GM21737 (cell line): Measurements from ENCODE around the gene COL9A2.

Source experiments
- ATAC-seq: cut with Tn5 transposase; IDR thresholded peaks from one replicate; pipeline ENCODE4 v1.9.1; 2021; ENCODE audit warnings: mild to moderate bottlenecking, moderate library complexity; ENCODE audit not compliant: unreplicated experiment

The COL9A2 gene

GRCh38 chr1:40318970-40319621, 2.0 kb upstream of the COL9A2 start:
- ATAC-seq: no peak

GRCh38 chr1:40318476-40318875, 1.4 kb upstream of the COL9A2 start:
- no peak for ATAC-seq

GRCh38 chr1:40317394-40318074, 448 bp upstream of the COL9A2 start:
- ATAC-seq: no peak

GRCh38 chr1:40315795-40316594, 1.1 kb downstream of the COL9A2 start:
- no peak for ATAC-seq

GRCh38 chr1:40315239-40315794, 1.8 kb downstream of the COL9A2 start:
- peak; percentile 36 for ATAC-seq

GRCh38 chr1:40314721-40315238, 2.3 kb downstream of the COL9A2 start:
- ATAC-seq: no peak

- no peak for ATAC-seq
Observed at GRCh38 chr1:40313958-40314720, 2.9 kb downstream of the COL9A2 start.

- no peak for ATAC-seq
Observed at GRCh38 chr1:40313329-40313957, 3.6 kb downstream of the COL9A2 start.

- ATAC-seq: no peak
Observed at GRCh38 chr1:40312238-40313205, 4.6 kb downstream of the COL9A2 start.

- no peak for ATAC-seq
Observed at GRCh38 chr1:40311692-40312091, 5.4 kb downstream of the COL9A2 start.

- no peak for ATAC-seq
Observed at GRCh38 chr1:40310983-40311642, 6.0 kb downstream of the COL9A2 start.

- no peak for ATAC-seq
Observed at GRCh38 chr1:40310129-40310461, 7.0 kb downstream of the COL9A2 start.

- no peak for ATAC-seq
Observed at GRCh38 chr1:40309374-40310128, 7.5 kb downstream of the COL9A2 start.

- ATAC-seq: no peak
Observed at GRCh38 chr1:40308036-40308727, 8.9 kb downstream of the COL9A2 start.

- no peak for ATAC-seq
Observed at GRCh38 chr1:40307186-40307585, 9.9 kb downstream of the COL9A2 start.

- ATAC-seq: no peak
Observed at GRCh38 chr1:40306296-40306695, 10.8 kb downstream of the COL9A2 start.

GRCh38 chr1:40305871-40306270, 11.2 kb downstream of the COL9A2 start:
- no peak for ATAC-seq
